OCI-LY1 (cell line): ENCODE measurements around the gene UBE2S.

ENCODE experiments used
- H2AFZ ChIP-seq: fragments of 200-600 bp; sonication (generic), shearing (Covaris generic); 2 replicates; pipeline ENCODE4 v1.6.0; 2014; ENCODE audit warnings: antibody characterized with exemption, mild to moderate bottlenecking, low read length
- H3F3A ChIP-seq: fragments of 200-600 bp; sonication (generic), shearing (Covaris generic); 2 replicates; pipeline ENCODE4 v1.6.0; 2014; ENCODE audit warnings: mild to moderate bottlenecking, antibody characterized with exemption, low read length, moderate library complexity; ENCODE audit not compliant: insufficient read depth
- H3K27ac ChIP-seq: fragments of 200-600 bp; sonication (generic); 2 replicates; pipeline ENCODE4 v1.5.1; 2014; ENCODE audit warnings: low read length, mixed run types, mild to moderate bottlenecking, low read depth; ENCODE audit not compliant: poor library complexity, severe bottlenecking
- H3K27me3 ChIP-seq: fragments of 200-600 bp; sonication (generic); 2 replicates; pipeline ENCODE4 v1.6.0; 2014; ENCODE audit warnings: antibody characterized with exemption, mild to moderate bottlenecking, low read length, moderate library complexity; ENCODE audit not compliant: insufficient read depth
- H3K36me3 ChIP-seq: fragments of 200-600 bp; sonication (generic); 2 replicates; pipeline ENCODE4 v1.6.1; 2014; ENCODE audit warnings: mild to moderate bottlenecking, antibody characterized with exemption, low read length, moderate library complexity, mixed read lengths; ENCODE audit not compliant: insufficient read depth
- H3K4me1 ChIP-seq: fragments of 200-600 bp; sonication (generic); 2 replicates; pipeline ENCODE4 v1.5.1; 2014; ENCODE audit warnings: mild to moderate bottlenecking, low read length, moderate library complexity; ENCODE audit not compliant: insufficient read depth, severe bottlenecking
- H3K4me2 ChIP-seq: fragments of 200-600 bp; sonication (generic), shearing (Covaris generic); 2 replicates; pipeline ENCODE4 v1.6.1; 2014; ENCODE audit warnings: low read length
- H3K4me3 ChIP-seq: fragments of 200-600 bp; sonication (generic); 2 replicates; pipeline ENCODE4 v1.5.1; 2014; ENCODE audit warnings: low read length, low read depth, mild to moderate bottlenecking, mixed read lengths; ENCODE audit not compliant: poor library complexity, severe bottlenecking
- H3K79me2 ChIP-seq: fragments of 200-600 bp; shearing (Covaris generic); 2 replicates; pipeline ENCODE4 v1.6.1; 2016; ENCODE audit warnings: mixed run types, low read length, mixed read lengths; ENCODE audit not compliant: insufficient read depth
- H3K9ac ChIP-seq: fragments of 200-600 bp; sonication (generic), shearing (Covaris generic); 2 replicates; pipeline ENCODE4 v1.6.1; 2014; ENCODE audit warnings: mild to moderate bottlenecking, low read length, mixed read lengths
- H3K9me2 ChIP-seq: fragments of 200-600 bp; sonication (generic), shearing (Covaris generic); 2 replicates; pipeline ENCODE4 v1.6.1; 2014; ENCODE audit warnings: low read depth, mild to moderate bottlenecking, low read length, mixed read lengths
- H3K9me3 ChIP-seq: fragments of 200-600 bp; shearing (Covaris generic); 2 replicates; pipeline ENCODE4 v1.6.1; 2014; ENCODE audit warnings: low read length, mixed read lengths
- H4K20me1 ChIP-seq: fragments of 200-600 bp; sonication (generic), shearing (Covaris generic); 2 replicates; pipeline ENCODE4 v1.6.0; 2016; ENCODE audit warnings: mild to moderate bottlenecking, low read length; ENCODE audit not compliant: insufficient read depth
- EZH2 ChIP-seq: fragments of 200-600 bp; sonication (generic), shearing (Covaris generic); IDR thresholded peaks from 2 replicates; pipeline ENCODE4 v1.8.0; 2017; ENCODE audit warnings: borderline replicate concordance, mixed run types, mild to moderate bottlenecking, antibody characterized with exemption, low read length, moderate library complexity, mixed read lengths
- TF ChIP-seq, protein P1 (sequence below): fragments of 200-600 bp; sonication (generic), shearing (Covaris generic); IDR thresholded peaks from 2 replicates; pipeline ENCODE4 v1.5.1; 2017; ENCODE audit warnings: mild to moderate bottlenecking, antibody characterized with exemption, low read length, moderate library complexity, mixed read lengths

UBE2S gene

DNA sequence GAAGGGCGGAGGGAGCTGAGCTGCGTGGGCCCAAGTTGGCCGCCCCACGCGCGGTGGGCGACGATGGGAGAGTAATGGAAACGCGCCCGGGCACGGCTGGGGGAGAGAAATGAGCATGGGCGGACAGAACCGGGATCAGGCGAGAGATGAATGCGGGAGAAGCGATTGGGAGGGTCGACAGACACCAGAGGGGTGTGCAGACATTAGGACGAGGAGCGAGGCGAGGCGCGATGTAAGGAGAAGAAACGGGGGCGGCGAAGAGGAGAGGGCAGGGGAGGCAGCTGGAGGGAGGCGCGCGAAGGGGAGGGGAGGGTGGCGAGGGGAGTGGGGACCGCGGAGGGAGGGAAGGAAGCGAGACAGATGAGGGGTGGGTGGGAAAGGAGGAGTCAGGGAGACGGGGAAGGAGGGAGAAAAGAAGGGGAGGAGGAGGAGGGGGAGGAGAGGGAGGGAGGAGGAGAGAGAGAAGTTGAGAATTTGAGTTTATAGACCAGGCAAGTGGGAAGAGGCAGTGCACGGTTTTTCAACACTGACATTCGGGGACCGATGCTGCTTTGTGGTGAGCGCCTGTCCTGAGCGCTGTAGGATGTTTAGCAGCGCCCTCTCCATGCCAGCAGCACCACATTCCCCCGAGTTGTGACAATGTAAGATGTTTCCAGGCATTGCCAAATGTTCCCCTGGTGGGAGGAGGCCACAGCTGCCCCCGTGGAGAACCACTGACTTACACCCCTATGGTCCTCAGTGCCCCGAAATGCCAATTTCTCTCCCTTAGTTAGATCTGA, 35.6 kb upstream of the UBE2S start, which contains the start of gene SHISA7:
Gene SHISA7, minus strand, starts transcription at position 256 of the 779 bp plus-strand sequence. CDS start 437 bp downstream, outside the sequence.
- Histone ChIP-seq H4K20me1 (no peaks in the 10 kb centered on the region), H3K9me3 (no peaks in the 10 kb centered on the region), H3K4me3 (no peak within 1 kb of the TSS), H3K4me1 (no peaks in the 10 kb centered on the region), H3K36me3 (no peaks in the 10 kb centered on the region), H2AFZ (no peak within 1 kb of the TSS), H3K9me2 (no peaks in the 10 kb centered on the region), H3K4me2 (no peak within 1 kb of the TSS), H3K27ac (no peak within 1 kb of the TSS), H3K27me3 (no peaks in the 10 kb centered on the region), H3K9ac (no peak within 1 kb of the TSS), H3F3A (no peaks in the 10 kb centered on the region), H3K79me2 (no peaks in the 10 kb centered on the region)
- TF ChIP-seq EZH2: no peak
- TF ChIP-seq, protein P1, sequence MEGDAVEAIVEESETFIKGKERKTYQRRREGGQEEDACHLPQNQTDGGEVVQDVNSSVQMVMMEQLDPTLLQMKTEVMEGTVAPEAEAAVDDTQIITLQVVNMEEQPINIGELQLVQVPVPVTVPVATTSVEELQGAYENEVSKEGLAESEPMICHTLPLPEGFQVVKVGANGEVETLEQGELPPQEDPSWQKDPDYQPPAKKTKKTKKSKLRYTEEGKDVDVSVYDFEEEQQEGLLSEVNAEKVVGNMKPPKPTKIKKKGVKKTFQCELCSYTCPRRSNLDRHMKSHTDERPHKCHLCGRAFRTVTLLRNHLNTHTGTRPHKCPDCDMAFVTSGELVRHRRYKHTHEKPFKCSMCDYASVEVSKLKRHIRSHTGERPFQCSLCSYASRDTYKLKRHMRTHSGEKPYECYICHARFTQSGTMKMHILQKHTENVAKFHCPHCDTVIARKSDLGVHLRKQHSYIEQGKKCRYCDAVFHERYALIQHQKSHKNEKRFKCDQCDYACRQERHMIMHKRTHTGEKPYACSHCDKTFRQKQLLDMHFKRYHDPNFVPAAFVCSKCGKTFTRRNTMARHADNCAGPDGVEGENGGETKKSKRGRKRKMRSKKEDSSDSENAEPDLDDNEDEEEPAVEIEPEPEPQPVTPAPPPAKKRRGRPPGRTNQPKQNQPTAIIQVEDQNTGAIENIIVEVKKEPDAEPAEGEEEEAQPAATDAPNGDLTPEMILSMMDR: no peak

DNA sequence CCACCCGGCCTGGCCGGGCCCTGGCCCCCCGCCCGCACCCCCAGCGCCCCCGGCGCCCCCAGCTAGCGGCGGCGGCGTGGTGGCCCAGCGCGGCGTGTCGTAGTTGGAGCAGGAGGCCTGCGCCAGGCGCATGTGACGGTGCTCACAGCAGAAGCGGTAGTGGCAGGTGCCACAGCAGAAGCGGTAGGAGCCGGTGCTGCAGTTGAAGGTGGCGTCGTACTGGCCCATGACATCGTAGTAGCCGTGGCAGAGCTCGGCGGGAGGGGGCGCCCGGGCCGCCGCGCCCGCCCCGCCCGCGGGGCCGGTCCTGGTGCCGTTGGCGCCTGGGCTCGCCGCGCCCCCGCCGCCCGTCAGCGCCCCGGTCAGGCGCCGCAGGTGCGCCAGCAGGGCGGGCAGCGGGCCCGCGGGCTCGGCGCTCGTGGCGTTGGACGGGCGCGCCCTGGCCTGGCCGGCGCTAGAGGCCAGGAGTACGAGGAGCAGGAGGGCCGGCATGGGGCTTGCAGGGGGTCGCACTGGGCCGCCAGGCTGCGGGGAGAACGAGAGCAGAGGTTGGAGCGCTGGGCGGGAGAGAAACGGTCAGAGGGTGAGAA, 34.9 kb upstream of the UBE2S start:
- Histone ChIP-seq H3K4me3 (no peak overlapping the region), H3K4me1 (no peaks in the 10 kb centered on the region), H3K79me2 (no peaks in the 10 kb centered on the region), H3K9me2 (no peaks in the 10 kb centered on the region), H3K9me3 (no peaks in the 10 kb centered on the region), H3F3A (no peaks in the 10 kb centered on the region), H3K27me3 (no peaks in the 10 kb centered on the region), H3K36me3 (no peaks in the 10 kb centered on the region), H3K9ac (no peak overlapping the region), H2AFZ (no peak overlapping the region), H3K4me2 (no peak overlapping the region), H3K27ac (no peak overlapping the region), H4K20me1 (no peaks in the 10 kb centered on the region)
- TF ChIP-seq, protein P1: no peak
- TF ChIP-seq EZH2: no peak

DNA sequence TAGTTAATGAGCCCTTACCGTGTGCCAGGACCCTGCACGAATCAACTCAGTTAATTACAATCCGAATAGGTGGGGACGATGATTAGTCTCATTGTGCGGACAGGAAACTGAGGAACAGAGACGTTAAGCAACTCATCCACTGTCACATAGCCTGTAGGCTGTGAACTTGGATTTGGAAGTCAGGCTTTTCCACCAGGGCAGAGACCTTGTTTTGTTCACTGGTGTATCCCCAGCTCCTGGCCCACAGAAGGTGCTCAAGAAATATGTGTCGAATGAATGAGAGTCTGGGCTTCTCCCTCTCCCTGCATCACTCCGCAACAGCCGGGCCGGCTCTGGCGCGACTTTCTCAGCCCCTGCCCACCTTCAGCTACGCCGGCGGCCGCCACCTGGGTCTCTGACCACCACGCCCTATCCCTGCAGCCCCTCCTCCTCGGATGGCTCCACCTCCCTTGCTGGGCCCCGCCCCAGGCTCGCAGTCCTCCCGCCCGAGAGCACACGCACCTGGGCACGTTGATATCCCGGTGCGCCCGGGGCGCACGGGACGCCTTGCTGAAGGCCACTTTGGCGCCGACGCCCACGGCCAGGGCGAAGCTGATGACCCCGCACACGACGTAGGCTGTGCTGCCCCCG, 34.2 kb upstream of the UBE2S start:
- H3K9ac ChIP-seq: no peak overlapping the region
- H3K27ac ChIP-seq: no peak overlapping the region
- no peaks in the 10 kb centered on the region for H3F3A ChIP-seq
- H3K79me2 ChIP-seq: no peaks in the 10 kb centered on the region
- no peaks in the 10 kb centered on the region for H4K20me1 ChIP-seq
- H2AFZ ChIP-seq: no peak overlapping the region
- H3K9me3 ChIP-seq: no peaks in the 10 kb centered on the region
- no peaks in the 10 kb centered on the region for H3K9me2 ChIP-seq
- no peak for TF ChIP-seq EZH2
- TF ChIP-seq, protein P1: no peak
- no peaks in the 10 kb centered on the region for H3K4me1 ChIP-seq
- H3K27me3 ChIP-seq: no peaks in the 10 kb centered on the region
- H3K36me3 ChIP-seq: no peaks in the 10 kb centered on the region
- H3K4me3 ChIP-seq: no peak overlapping the region
- H3K4me2 ChIP-seq: no peak overlapping the region
